Measurements from ENCODE around the gene ELK4.

Gene ELK4

GRCh38 chr1:205630241-205630640 is 1.6 kb downstream of the ELK4 start:
- DNase-seq (ENCODE audit: low spot score): peak; percentile 63

- DNase-seq (ENCODE audit: low spot score): no peak
Measured at GRCh38 chr1:205629751-205630150, 2.1 kb downstream of the ELK4 start.

- DNase-seq (ENCODE audit: low spot score): no peak
Measured at GRCh38 chr1:205627956-205628355, 3.9 kb downstream of the ELK4 start.

- no peak for DNase-seq (ENCODE audit: low spot score)
Measured at GRCh38 chr1:205626216-205626615, 5.6 kb downstream of the ELK4 start.

GRCh38 chr1:205623646-205624045 is 8.2 kb downstream of the ELK4 start:
- no peak for DNase-seq (ENCODE audit: low spot score)

- DNase-seq (ENCODE audit: low spot score): no peak
Measured at GRCh38 chr1:205620269-205620668, 11.5 kb downstream of the ELK4 start.

GRCh38 chr1:205619376-205619775 is 12.4 kb downstream of the ELK4 start:
- DNase-seq (ENCODE audit: low spot score): no peak

- no peak for DNase-seq (ENCODE audit: low spot score)
Measured at GRCh38 chr1:205616563-205617293, 15.1 kb downstream of the ELK4 start.

- no peak for DNase-seq (ENCODE audit: low spot score)
Measured at GRCh38 chr1:205615789-205616188, 16.0 kb downstream of the ELK4 start.

GRCh38 chr1:205613854-205614412 is 17.9 kb downstream of the ELK4 start:
- no peak for DNase-seq (ENCODE audit: low spot score)

- no peak for DNase-seq (ENCODE audit: low spot score)
Measured at GRCh38 chr1:205612556-205612955, 19.3 kb downstream of the ELK4 start.

- no peak for DNase-seq (ENCODE audit: low spot score)
Measured at GRCh38 chr1:205612104-205612503, 19.7 kb downstream of the ELK4 start.

GRCh38 chr1:205610901-205611466 is 20.8 kb downstream of the ELK4 start:
- DNase-seq (ENCODE audit: low spot score): no peak

GRCh38 chr1:205610036-205610435 is 21.8 kb downstream of the ELK4 start:
- peak; percentile 20 for DNase-seq (ENCODE audit: low spot score)

GRCh38 chr1:205604825-205605505 is 26.8 kb downstream of the ELK4 start:
- DNase-seq (ENCODE audit: low spot score): no peak

GRCh38 chr1:205604059-205604458 is 27.8 kb downstream of the ELK4 start:
- no peak for DNase-seq (ENCODE audit: low spot score)

GRCh38 chr1:205601205-205601604 is 30.6 kb downstream of the ELK4 start:
- no peak for DNase-seq (ENCODE audit: low spot score)

GRCh38 chr1:205600085-205600484 is 31.7 kb downstream of the ELK4 start:
- DNase-seq (ENCODE audit: low spot score): peak; percentile 50

- no peak for DNase-seq (ENCODE audit: low spot score)
Measured at GRCh38 chr1:205599669-205600042, 32.2 kb downstream of the ELK4 start.

GRCh38 chr1:205598841-205599668 is 32.8 kb downstream of the ELK4 start:
- DNase-seq (ENCODE audit: low spot score): peak; percentile 78

GRCh38 chr1:205597691-205598314 is 34.0 kb downstream of the ELK4 start:
- DNase-seq (ENCODE audit: low spot score): no peak

GRCh38 chr1:205596876-205597275 is 34.9 kb downstream of the ELK4 start:
- DNase-seq (ENCODE audit: low spot score): no peak

Measured in AG08396 (cell line).